Bronchial epithelial cell (primary cell): ENCODE results near the gene TMEM272. TPM values are rescaled to one million over a fixed set of nuclear protein-coding genes. Genes with fewer than 3 reads are reported as not detected.
A peak's percentile ranks its signal among the peaks of the same experiment; 100 is the strongest.

ENCODE experiments used
- DNase-seq: peaks from one replicate; pipeline ENCODE4 v3.0.0-alpha.2; 2010; ENCODE audit warnings: low read depth
- FAIRE-seq: peaks from 2 replicates; lab custom pipeline; 2011; peaks lifted over from hg19 to GRCh38; lab: Jason Lieb, UNC
- H3K27me3 ChIP-seq: 2 replicates; pipeline ENCODE4 v1.5.1; 2011; ENCODE audit warnings: low read length; ENCODE audit not compliant: control insufficient read depth, insufficient read depth
- H3K36me3 ChIP-seq: 2 replicates; pipeline ENCODE4 v1.5.1; 2011; ENCODE audit warnings: low read length; ENCODE audit not compliant: control insufficient read depth, insufficient read depth
- H3K4me3 ChIP-seq: 2 replicates; pipeline ENCODE4 v1.5.1; 2011; ENCODE audit warnings: mild to moderate bottlenecking, low read depth, low read length, control low read depth
- CTCF ChIP-seq: IDR thresholded peaks from 2 replicates; pipeline ENCODE4 v1.5.1; 2011; ENCODE audit warnings: mild to moderate bottlenecking, moderate library complexity, low read length, control low read depth, inconsistent platforms; ENCODE audit not compliant: insufficient read depth, severe bottlenecking
- total RNA-seq: library from RNA; depleted of rRNA; stranded (reverse); fragments of >200 nt; gene quantifications from 2 replicates; pipeline ENCODE4 v1.2.1, GENCODE V29; 2014

Gene TMEM272
- total RNA-seq, 1 donor from 2014 or later = not detected

GRCh38 chr13:51823863-51824262 is 21.1 kb downstream of the TMEM272 start:
- FAIRE-seq = no peak

GRCh38 chr13:51823359-51823758 is 21.6 kb downstream of the TMEM272 start:
- Histone ChIP-seq H3K4me3 (no peak overlapping the region), H3K36me3 (no peaks in the 10 kb centered on the region), H3K27me3 (peaks cover 7% of the 10 kb centered on the region)
- FAIRE-seq (no peak), DNase-seq (no peak)
- no peak for TF ChIP-seq CTCF

More at GRCh38 chr13:51823863-51824262, 21.1 kb downstream of the TMEM272 start:
- DNase-seq = no peak
- Histone ChIP-seq H3K4me3 (no peak overlapping the region), H3K36me3 (no peaks in the 10 kb centered on the region), H3K27me3 (peaks cover 7% of the 10 kb centered on the region)
- TF ChIP-seq CTCF = no peak

- no peak for TF ChIP-seq CTCF
- H3K36me3 ChIP-seq = no peaks in the 10 kb centered on the region
- peaks cover 10% of the 10 kb centered on the region for H3K27me3 ChIP-seq
- H3K4me3 ChIP-seq = no peak overlapping the region
- FAIRE-seq (no peak), DNase-seq (no peak)
These were observed 22.7 kb downstream of the TMEM272 start for GRCh38 chr13:51822106-51822815.

GRCh38 chr13:51821606-51822005 is 23.4 kb downstream of the TMEM272 start:
- peaks cover 10% of the 10 kb centered on the region for H3K27me3 ChIP-seq
- FAIRE-seq (no peak), DNase-seq (no peak)
- no peak overlapping the region for H3K4me3 ChIP-seq
- H3K36me3 ChIP-seq = no peaks in the 10 kb centered on the region
- no peak for TF ChIP-seq CTCF

- no peaks in the 10 kb centered on the region for H3K36me3 ChIP-seq
- no peak for TF ChIP-seq CTCF
- H3K27me3 ChIP-seq = peaks cover 16% of the 10 kb centered on the region
- FAIRE-seq = peak; percentile 55
- H3K4me3 ChIP-seq = no peak overlapping the region
- no peak for DNase-seq
These were observed 24.9 kb downstream of the TMEM272 start for GRCh38 chr13:51820016-51820597.
